ENCODE measurements around the gene ITCH. TPM values are rescaled to one million over a fixed set of nuclear protein-coding genes. Genes with fewer than 3 reads are reported as not detected.

Gene ITCH
- total and polyA plus RNA-seq, 4 donors, result 9.3 to 68.1 (median 30.4) TPM

DNA sequence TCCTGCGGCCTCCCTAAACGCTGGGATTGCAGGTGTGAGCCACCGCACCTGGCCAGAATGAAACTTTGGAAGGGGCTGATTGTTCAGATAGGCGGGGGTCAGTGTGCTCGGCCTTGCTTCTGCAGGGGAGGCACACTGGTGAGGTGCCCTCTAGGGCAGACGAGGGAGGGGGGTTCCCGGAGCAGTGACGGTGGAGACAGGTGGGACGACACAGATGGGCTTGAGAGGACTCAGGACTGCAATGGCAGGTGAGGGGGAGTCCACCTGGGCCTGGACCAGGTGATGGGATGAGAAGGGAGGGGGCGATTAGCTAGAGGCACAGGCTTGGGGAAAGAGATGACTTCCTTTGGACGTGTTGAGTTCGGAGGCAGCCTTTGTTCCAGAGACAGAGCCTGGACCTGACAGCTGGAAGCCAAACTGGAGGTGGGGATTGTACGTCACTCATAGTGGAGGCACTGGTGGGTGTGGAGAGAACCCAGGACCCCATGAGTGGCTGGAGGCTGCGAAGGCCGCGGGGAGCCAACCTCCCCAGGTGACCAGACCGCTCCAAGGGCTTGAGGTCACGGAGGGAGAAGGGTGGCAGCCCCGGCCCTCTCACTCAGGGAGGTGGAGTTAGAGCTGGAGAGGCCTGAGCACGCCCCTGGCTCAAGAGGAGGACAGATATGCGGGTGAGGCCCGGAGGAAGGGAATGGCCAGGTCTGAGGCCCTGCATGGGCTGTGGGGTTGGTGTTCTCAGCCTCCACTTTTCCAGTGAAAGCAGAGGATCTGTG lies 185.0 kb downstream of the ITCH start:
- ATAC-seq (ENCODE audit: insufficient read depth, low FRiP score), result no peak
- Histone ChIP-seq H3K9ac (ENCODE audit: insufficient read depth in 1 of 2, low read length in 2 of 2) (no peak overlapping the region), H3K27ac (ENCODE audit: low read depth in 1 of 2, low read length in 1 of 2) (no peak overlapping the region), H3K36me3 (ENCODE audit: control insufficient read depth in 4 of 4, insufficient read depth in 4 of 4, low read length in 4 of 4) (no peaks in the 10 kb centered on the region), H3K27me3 (ENCODE audit: control insufficient read depth in 3 of 3, insufficient read depth in 3 of 3, low read length in 2 of 3) (no peaks in the 10 kb centered on the region), H3K9me3 (ENCODE audit: control insufficient read depth in 4 of 4, insufficient read depth in 3 of 4, low read length in 3 of 4) (no peaks in the 10 kb centered on the region), H3K4me3 (no peak overlapping the region), H3K4me1 (ENCODE audit: control insufficient read depth in 5 of 5, insufficient read depth in 5 of 5, low read length in 5 of 5) (peaks cover 0 to 16% (median 2%) of the 10 kb centered on the region in 5 donors)
- DNase-seq, result no peak
- 90 to 95% methylated on average over 22 of the region's 22 CpGs for WGBS, 2 donors
- no peak for TF ChIP-seq CTCF (IDR thresholded peaks at IDR 0.05; ENCODE audit: control extremely low read depth, extremely low read depth)

GRCh38 chr20:34549291-34549928 lies 186.3 kb downstream of the ITCH start:
- Histone ChIP-seq H3K9ac (ENCODE audit: insufficient read depth in 1 of 2, low read length in 2 of 2) (no peak overlapping the region), H3K4me3 (no peak overlapping the region), H3K4me1 (ENCODE audit: control insufficient read depth in 5 of 5, insufficient read depth in 5 of 5, low read length in 5 of 5) (peaks cover 0 to 8% (median 0%) of the 10 kb centered on the region in 5 donors), H3K27me3 (ENCODE audit: control insufficient read depth in 3 of 3, insufficient read depth in 3 of 3, low read length in 2 of 3) (no peaks in the 10 kb centered on the region), H3K9me3 (ENCODE audit: control insufficient read depth in 4 of 4, insufficient read depth in 3 of 4, low read length in 3 of 4) (peaks cover 0 to 2% (median 0%) of the 10 kb centered on the region in 4 donors), H3K36me3 (ENCODE audit: control insufficient read depth in 4 of 4, insufficient read depth in 4 of 4, low read length in 4 of 4) (no peaks in the 10 kb centered on the region), H3K27ac (ENCODE audit: low read depth in 1 of 2, low read length in 1 of 2) (no peak overlapping the region)
- WGBS, 2 donors, result 57 to 60% methylated on average over 20 of the region's 20 CpGs
- ATAC-seq (ENCODE audit: insufficient read depth, low FRiP score) (no peak), DNase-seq (peak; percentile 36 to 60 (median 39))
- no peak for TF ChIP-seq CTCF (IDR thresholded peaks at IDR 0.05; ENCODE audit: control extremely low read depth, extremely low read depth)

DNA sequence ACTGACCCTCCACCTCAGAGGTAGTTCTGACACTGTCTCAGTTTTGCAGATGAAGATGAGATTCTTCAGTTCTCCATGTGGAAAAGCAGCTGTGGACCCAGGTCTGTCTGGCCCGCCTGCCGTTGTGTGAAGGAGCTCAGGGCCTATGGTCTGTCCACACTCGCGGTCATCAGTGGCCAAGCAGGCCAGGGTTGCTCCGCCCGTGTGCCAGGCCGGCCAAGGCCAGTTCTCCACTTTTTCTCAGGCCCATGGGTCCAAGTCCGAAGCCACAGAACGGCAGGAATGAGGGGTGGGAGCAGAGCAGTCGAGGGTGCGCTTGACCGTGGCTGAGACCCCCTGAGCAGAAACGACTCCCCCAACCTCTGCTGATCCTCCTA lies 186.8 kb downstream of the ITCH start:
- H3K4me3 ChIP-seq, result no peak overlapping the region
- H3K4me1 ChIP-seq (ENCODE audit: control insufficient read depth in 5 of 5, insufficient read depth in 5 of 5, low read length in 5 of 5), result peaks cover 0 to 7% (median 0%) of the 10 kb centered on the region in 5 donors
- peaks cover 0 to 2% (median 0%) of the 10 kb centered on the region in 4 donors for H3K9me3 ChIP-seq (ENCODE audit: control insufficient read depth in 4 of 4, insufficient read depth in 3 of 4, low read length in 3 of 4)
- no peaks in the 10 kb centered on the region for H3K27me3 ChIP-seq (ENCODE audit: control insufficient read depth in 3 of 3, insufficient read depth in 3 of 3, low read length in 2 of 3)
- TF ChIP-seq CTCF (IDR thresholded peaks at IDR 0.05; ENCODE audit: control extremely low read depth, extremely low read depth), result no peak
- H3K9ac ChIP-seq (ENCODE audit: insufficient read depth in 1 of 2, low read length in 2 of 2), result no peak overlapping the region
- 90 to 92% methylated on average over 13 of the region's 13 CpGs for WGBS, 2 donors
- H3K27ac ChIP-seq (ENCODE audit: low read depth in 1 of 2, low read length in 1 of 2), result no peak overlapping the region
- DNase-seq (no peak), ATAC-seq (ENCODE audit: insufficient read depth, low FRiP score) (no peak)
- no peaks in the 10 kb centered on the region for H3K36me3 ChIP-seq (ENCODE audit: control insufficient read depth in 4 of 4, insufficient read depth in 4 of 4, low read length in 4 of 4)
